ENCODE data around the gene ZDHHC17.
A peak's percentile ranks its signal among the peaks of the same experiment; 100 is the strongest.
"Not testable (repeated sequence)": the region's sequence is repeated elsewhere in the genome, so short reads cannot be mapped to it uniquely, and the experiment has no call there.

The ZDHHC17 gene

DNA sequence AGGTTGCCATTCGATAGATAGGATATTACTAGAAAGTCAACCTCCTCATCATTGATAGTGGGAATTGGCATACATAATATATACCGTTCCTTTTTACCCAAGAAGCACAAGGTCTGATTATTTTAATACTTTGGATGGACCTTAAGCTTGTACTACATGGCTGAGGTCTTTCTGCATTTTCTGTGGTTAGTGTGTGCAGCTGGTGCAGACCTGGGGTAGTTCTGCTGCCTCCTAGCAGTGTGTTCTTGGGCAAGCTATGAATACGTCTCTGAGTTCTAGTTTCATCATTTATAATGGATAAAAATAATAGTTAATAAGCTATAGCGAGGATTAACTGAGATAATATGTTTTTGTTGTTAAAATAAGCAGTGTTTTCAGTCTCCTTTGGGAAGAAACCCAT is 2.2 kb downstream of the ZDHHC17 start:
- ATAC-seq, result no peak

DNA sequence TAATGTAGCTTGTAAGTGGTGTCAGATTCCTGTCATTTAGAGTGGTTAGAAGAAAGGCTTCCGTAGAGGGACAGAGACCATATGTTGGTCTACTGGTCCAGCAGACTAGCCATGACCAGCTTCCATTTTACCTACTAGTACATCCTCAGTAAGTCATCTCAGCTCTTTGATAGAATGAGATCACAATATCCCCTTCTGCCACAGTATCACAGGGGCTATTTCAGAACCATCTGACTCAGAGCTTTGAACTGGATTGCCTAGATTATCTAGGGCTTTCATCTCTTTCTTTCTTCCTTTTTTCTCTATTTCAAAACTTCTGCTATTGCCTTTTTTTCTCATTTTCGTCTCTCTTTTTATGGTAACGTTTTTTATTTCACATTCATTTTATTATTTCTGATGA is 4.7 kb downstream of the ZDHHC17 start:
- no peak for DNase-seq
- ATAC-seq, result no peak

More for the DNA sequence above, 2.2 kb downstream of the ZDHHC17 start:
- DNase-seq, result no peak

DNA sequence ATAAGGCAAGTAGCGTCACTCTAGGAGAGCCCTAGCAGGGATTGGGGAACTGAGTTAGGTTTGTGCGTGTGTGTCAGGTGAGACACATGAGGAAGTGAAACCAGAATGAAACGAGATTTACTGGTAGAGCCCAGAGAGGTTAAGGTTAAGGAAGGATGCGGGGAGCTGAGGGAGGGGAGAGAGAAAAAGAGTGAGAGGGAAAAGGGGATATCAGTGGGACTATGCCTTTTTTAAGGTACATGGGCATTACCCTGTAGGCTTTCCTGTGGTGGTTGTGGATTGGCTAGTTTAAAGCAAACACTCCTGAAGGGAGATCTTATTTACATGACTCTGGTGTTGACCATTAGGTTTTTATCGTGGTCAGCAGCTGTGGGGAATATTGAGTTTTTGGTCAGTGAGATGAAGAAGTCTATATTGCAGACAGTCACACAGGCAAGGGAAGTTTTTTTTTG is 13.9 kb downstream of the ZDHHC17 start:
- DNase-seq, result no peak
- ATAC-seq, result peak; percentile 43

DNA sequence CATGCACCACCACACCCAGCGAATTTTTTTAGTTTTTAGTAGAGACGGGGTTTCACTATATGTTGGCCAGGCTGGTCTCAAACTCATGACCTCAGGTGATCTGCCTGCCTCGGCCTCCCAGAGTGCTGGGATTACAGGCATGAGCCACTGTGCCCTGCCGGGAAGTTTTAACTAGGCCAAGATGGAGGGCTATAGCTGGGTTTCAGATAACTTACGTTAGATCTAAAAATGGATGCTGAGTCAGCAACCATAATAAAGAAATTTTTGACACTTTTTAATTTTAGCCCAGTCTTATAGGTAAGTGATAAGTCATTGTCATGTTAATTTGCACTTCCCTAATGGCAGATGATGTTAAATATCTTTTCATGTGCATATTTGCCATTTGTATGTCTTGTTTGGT is 14.4 kb downstream of the ZDHHC17 start:
- no peak for ATAC-seq
- DNase-seq, result no peak

DNA sequence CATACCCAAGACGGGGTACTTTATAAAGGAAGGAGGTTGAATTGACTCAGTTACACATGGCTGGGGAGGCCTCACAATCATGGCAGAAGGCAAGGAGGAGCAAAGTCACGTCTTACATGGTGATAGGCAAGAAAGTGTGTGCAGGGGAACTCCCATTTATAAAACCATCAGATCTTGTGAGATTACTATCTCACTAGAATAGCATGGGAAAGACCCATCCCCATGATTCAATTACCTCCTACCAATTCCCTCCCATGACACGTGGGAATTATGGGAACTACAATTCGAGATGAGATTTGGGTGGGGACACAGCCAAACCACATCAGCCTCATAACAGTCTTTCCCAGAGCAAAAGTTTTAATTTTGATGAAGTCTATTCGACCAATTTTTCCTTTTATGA is 15.4 kb downstream of the ZDHHC17 start:
- peak; percentile 23 for ATAC-seq
- not testable (repeated sequence) for DNase-seq

DNA sequence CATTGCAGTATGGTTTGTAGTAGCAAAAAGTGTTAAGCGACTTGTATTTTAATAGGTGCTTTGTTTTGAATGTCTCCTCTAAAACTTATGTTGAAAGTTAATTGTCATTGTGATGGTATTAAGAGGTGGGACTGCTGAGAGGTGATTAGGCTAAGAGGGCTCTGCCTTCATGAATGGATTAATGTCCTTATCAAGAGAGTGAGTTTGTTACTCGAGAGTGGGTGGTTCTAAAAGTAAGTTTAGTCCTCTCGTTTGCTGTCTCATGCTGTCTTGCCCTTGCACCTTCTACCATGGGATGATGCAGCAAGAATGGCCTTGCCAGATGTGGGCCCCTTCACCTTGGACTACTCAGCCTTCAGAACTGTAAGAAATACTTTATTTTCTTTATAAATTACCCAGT is 17.4 kb downstream of the ZDHHC17 start:
- DNase-seq (no peak), ATAC-seq (no peak)

DNA sequence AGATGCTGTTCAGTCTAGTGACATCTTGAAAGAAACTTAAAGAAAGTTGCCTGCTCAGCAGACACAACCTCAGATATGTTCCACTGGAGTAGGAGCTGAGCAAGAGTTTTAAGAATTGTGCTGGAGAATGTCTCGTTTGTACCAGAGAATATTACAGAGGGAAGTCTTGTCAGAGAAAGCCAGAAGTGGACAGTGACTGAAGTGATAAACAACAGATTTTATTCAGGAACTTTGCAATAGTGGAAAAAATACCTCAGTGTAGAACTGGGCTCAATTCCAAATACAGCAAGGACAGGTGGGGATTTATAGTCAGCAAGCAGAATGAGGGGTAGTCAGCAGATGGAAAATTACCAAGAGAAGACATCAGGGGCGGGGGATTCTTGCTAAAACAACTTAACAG is 18.6 kb downstream of the ZDHHC17 start:
- ATAC-seq (peak; percentile 14), DNase-seq (no peak)

DNA sequence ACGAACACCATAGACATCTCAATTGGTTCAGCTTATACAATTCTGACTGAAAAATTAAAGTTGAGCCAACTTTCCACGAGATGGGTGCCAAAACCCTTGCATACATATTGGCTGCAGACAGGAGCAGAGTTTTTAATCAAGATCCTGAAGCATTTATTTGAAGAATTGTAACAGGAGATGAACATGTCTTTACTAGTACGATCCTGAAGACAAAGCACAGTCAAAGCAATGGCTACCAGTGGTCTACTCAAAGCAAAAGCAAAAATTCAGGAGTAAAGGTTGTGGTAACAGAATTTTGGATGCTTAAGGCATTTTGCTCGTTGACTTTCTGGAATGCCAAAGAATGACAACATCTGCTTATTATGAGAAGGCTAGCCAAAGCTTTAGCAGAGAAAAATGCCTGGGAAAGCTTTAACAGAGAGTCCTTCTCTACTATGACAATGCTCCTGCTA is 20.7 kb downstream of the ZDHHC17 start:
- DNase-seq (no peak), ATAC-seq (no peak)

DNA sequence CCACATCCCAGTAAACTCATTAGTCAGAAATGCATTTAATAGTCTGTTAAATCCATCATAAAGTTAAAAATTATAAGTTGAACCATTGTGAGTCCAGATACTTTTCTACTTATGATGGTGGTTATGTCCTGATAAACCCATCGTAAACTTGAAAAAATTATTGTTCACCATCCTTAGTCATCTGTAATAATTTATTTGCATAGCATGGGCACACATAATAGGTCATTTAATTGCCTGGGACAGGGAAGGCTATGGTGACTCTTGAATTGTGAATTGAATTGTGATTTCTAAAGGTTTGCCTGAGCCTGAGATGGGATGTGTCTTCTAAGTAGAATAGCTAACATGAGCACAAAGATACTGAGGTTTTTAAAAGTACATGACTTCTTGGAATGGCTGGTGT is 21.5 kb downstream of the ZDHHC17 start:
- DNase-seq (no peak), ATAC-seq (no peak)

DNA sequence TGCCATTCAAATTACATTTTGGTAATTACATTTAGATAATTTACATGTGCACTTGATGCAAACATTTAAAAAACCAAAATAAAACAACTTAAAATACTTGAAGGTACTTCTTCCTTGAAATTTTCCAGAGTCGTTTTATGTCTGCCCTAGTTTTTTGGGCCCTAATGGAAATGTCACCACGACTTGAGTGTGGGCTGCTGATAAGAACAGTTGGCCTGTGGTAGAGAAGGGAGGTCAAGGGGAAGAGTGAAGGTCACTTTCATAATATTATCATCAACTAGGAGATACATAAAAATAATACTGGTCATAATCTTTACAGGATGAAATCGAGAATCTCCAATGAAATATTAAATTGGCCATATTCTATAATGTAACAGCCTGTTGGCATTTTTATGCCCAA is 23.1 kb downstream of the ZDHHC17 start:
- ATAC-seq, result no peak

DNA sequence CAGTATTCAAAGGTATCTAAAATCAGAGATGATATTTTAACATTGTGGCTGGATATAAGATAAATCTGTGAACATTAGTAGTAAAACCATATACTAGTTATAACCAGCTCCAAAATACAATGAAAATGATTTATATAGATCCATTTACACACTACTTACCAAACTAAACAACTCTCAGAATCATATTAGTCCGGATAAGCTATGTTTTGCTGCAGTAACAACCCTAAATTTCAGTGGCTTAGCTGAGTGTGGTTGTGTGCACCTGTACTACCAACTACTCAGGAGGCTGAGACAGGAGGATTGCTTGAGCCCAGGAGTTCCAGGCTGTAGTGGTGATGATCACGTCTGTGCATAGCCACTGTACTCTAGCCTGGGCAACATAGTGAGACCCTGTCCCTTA is 23.8 kb downstream of the ZDHHC17 start:
- no peak for ATAC-seq

More for the DNA sequence above, 23.1 kb downstream of the ZDHHC17 start:
- DNase-seq, result no peak

DNA sequence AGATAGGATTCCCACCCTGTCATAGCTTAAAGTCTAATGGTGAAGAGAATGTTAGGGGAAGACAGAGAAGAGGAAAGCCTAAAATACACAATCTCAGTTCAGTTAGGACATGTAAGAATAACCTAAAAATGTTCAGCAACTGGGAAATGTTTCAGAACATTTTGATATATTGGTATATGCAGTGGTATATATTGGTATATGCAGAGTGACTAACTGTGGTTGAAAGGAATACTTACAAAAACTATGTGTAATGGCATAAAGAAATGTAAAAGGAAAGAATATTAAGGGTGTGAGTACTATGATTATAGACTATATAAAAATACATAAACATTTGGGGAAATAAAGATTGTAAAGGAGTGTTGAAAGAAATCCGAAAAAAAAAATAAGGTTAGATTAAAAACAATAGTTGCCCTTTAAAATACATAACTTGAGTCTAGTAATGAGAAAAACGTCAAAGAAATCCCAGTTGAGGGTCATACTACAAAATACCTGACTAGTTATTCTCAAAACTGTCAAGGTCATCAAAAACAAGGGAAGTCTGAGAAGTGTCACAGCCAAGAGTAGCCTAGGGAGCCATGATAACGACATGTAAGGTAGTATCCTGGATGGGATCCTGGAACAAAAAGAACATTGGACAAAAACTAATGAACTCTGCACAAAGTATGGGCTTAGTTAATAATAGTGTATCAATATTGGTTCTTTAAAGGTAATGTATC is 25.6 kb downstream of the ZDHHC17 start:
- ATAC-seq (no peak), DNase-seq (no peak)

More for the DNA sequence above, 23.8 kb downstream of the ZDHHC17 start:
- DNase-seq, result no peak

DNA sequence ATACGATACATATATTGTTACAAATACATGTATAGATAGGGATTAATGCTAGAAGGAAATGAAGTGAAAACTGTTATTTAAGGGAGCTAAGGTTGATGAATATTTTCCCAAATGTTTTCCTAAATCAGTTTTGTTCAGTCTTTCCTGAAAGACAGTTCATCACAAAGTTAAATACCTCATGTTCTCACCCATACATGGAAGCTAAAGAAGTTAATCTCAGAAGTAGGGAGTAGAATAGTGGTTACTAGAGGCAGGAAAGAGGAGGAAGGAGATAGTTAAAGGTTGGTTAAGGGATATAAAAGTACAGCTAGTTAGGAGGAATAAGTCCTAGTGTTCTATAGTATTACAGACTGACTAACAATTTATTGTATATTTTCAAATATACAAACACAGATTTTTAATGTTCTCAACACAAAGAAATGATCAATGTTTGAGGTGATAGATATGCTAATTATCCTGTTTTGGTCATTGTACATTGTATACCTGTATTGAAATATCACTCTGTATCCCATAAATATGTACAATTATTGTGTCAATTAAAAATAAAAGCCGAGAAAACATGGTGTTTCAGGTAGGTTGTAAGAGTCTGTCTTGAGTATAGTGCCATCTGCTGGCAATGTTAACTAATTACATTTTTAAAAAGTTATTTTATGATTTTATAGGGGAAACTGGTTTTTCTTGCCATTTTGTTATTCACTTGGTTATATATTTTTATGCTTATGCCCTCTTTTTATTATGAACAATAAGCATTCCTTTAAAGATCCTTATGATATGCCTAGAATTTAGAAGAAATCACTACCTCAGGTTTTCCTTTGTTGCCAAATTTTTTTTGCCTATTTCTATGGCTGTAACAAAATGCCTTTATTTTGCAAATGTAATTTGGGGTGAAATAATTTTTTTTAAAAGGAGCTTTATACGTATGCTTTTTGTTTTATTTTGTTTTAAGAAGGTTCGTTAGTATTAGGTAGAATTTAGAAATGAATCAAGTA is 26.9 kb downstream of the ZDHHC17 start:
- DNase-seq (no peak), ATAC-seq (no peak)

DNA sequence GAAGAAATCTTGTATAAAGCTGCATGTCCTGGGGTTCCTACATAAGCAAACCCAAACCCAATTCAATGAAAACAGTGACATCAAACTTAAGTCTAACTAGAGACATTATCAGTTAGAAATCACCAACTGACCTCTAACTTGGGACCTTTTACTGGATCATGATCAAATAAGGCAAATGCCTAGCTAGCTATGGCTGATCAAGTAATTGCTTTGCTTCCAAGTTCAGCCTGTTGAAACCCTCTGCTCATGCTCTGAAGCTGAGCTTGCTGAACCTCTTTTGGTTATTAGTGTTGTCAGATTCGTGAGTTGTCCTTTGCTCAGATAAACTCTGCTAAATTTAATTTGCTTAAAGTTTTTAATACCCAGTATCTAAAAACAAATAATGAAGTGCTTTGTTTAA is 28.9 kb downstream of the ZDHHC17 start:
- DNase-seq (no peak), ATAC-seq (no peak)

DNA sequence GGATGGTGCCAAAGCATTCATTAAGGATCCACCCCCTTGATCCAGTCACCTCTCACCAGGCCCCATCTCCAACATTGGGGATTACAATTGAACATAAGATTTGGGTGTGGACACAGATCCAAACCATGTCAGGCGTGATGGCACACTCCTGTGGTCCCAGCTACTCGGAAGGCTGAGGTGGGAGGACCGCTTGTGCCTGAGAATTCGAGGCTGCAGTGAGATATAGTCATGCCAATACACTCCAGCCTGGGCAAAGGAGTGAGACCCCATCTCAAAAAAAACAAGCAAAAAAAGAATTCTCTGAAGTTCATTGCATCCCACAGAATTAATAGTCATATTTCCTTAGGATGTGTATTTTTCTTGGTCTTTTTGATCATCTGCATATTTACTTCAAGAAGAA is 34.9 kb downstream of the ZDHHC17 start:
- ATAC-seq (no peak), DNase-seq (no peak)

DNA sequence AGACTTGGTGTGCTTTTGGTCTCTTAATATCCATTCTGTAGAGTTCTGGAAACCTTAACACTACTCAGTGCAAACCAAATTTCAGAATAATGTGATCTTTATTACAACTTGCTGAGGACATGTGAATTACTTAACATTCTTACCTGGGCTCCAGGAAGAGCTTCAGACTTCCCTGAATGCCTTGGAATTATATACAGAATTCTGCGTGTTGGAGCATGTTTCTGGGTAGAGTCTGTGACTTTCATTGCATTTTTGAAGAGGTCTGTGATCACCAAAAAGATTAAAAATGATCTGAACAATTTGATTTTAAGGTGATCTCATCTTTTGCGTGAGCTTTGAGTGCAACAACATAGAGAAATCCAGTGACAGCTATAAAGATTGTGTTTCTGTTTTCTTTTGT is 35.4 kb downstream of the ZDHHC17 start:
- ATAC-seq (no peak), DNase-seq (no peak)

DNA sequence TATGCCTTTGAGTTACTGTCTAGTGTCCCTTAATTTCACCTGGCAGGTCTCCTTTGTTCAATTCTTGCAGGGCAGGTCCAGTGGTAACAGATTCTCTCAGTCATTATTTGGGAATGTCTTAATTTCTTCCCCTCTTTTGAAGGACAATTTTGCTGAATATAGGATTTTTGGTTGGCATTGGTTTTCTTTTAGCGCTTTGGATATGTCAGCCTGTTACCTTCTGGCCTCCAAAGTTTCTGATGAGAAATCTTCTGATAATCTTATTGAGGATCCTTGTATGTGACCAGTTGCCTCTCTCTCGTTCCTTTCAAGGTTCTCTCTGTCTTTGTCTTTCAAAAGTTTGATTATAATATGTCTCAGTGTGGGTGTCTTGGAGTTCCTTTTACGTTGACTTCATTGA is 38.1 kb downstream of the ZDHHC17 start:
- DNase-seq (no peak), ATAC-seq (no peak)

DNA sequence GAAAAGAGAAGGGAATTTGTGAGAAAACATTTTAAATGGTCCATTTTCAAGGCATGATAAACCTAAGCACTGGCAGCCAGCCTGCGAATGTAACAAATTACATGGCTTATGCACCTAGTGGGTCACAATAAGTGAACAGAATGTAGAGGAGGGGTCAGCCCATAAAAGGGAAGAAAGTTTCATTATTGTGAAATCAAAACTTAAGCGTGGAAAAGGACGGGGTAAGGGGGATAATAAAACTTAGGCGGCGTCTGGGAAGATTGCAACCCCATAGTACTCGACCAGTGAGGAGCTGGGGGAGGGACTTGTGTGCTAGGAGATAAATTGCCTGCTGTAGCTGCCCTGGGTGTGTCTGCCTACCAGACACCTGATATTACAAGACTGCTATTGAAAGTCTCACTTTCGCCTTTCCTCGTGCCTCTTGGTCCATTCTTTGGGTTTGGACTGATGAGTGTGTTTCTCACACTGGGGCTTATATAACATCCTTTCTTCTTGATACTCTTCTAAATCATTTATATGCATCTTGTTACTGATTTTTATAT is 40.6 kb downstream of the ZDHHC17 start:
- ATAC-seq (no peak), DNase-seq (no peak)

DNA sequence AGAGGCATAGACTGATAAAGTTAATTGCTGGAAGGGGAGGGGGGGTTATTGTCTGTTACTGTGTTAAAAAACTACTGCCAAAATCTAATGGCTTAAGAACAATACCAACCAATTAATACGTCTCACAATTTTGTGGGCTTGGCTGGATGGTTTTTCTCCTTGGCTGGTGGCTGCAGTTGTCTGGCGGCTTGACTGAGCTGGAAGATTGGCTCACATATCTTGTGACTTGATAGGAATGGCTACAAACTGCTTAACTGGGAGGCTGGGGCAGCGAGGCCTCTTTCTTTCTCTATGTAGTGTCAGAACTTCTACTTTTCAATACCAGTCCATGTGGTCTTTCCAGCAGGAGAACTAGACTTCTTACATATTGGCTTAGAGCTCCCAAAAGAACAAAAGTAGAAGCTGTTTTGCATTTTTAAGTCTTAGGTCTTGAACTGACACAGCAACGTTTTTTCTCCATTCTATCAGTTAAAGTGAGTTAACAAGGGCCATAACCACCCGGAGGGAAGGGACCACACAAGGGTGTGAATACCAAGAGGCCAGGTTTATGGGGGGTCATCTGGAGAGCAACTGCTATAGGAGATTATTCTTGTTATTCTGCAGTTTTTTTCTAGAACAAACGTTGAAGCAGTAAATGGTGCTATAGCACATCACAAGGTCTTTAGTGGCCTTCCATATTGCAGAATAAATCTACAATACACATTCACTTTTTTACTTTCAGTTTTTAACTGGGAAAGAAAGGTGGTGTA is 46.9 kb downstream of the ZDHHC17 start:
- ATAC-seq (no peak), DNase-seq (no peak)

DNA sequence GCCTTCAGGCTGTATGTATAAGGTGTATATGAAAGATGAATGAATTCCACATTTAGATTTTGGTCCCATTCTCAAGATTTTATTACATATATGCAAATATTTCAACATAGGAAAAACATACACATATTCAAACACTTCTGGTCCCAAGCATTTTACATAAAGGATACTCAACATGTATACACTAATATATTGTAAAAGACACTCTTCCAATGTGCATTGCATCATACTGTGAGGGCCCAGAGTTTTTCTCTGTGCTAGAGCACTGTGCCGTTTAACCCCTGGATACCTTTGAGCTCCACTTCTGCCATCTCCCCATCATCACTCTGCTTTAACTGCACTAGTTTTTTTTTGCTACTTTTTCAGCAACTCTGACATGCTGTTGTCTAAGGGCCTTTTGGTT is 48.1 kb downstream of the ZDHHC17 start:
- no peak for DNase-seq
- no peak for ATAC-seq

DNA sequence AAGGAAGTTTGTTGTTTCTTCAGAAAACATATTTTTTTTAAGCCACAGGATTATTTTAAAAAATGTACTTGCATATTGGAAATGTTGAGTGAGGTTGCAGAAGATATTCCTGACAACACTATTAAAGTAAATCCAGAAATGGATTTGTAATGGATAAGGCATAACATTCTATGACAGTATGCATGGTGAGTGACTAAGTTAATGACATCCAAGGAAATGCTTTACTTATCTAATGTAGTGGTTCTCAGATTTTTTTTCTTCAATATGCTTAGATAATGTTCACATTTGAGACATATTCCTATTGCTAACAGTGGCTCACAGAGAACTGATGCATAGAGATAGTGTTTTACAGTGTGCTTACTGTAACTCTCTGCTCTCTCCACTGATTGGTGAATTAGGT is 49.4 kb downstream of the ZDHHC17 start:
- DNase-seq, result no peak
- ATAC-seq, result no peak

DNA sequence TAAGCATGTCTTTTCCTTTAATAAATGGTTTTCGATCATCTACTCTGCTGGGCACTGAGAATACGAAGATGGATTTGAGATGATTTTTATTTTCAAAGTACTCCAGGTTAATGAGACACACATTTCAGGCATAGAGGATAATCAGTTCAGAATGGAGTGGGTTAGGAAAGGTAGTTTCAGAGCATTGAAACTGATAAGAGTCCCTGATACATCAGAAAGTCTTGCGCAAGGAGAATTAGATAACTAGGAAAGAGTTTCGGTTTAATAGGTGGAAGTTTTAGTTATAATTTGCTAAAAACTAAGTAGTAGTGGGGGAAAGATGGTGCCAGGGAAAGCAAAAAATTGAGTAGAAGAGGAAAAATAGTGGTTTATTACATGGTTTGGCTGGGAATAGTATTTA is 50.1 kb downstream of the ZDHHC17 start:
- DNase-seq (no peak), ATAC-seq (no peak)
